Measurements from ENCODE around the gene ABCC4. TPM values are rescaled to one million over a fixed set of nuclear protein-coding genes. Genes with fewer than 3 reads are reported as not detected.

Gene ABCC4
- total and polyA plus RNA-seq, 2 of the 13 experiments (the other 11 are each of a cell fraction or from before 2014, with no cell fraction given): 4.2 to 11.3 TPM

DNA sequence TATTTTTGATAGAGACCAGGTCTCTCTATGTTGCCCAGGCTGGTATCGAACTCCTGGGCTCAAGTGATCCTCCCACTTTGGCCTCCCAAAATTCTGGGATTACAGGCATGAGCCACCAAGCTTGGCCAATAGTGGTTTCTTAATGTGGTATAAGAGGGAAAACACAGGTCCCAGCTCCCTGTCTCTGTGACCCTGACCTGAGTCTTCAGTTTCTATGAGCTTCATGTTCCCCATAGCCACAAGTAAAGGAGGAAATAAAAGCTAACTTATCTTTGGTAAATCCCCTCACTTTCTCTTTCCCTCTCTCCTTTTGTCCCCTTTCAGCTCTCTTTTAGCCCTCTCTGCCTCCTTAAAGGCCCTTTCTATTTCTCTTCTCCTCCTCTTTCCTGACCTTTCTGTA is 50.3 kb downstream of the ABCC4 start:
- 100% methylated on average over 1 of the region's 1 CpG for WGBS (ENCODE audit: low lambda C conversion rate)
- CTCF ChIA-PET (ENCODE audit: low intra/inter-chr PET ratio, low total read pairs): no interaction called here

More for the DNA sequence above, 50.3 kb downstream of the ABCC4 start:
- Histone ChIP-seq H4K20me1 (ENCODE audit: insufficient read depth, low read length) (no peaks in the 10 kb centered on the region), H3K4me2 (ENCODE audit: low read depth, low read length) (no peak overlapping the region), H3K27me3 (ENCODE audit: control insufficient read depth in 1 of 2, insufficient read depth in 2 of 2, low read length in 2 of 2) (no peaks in the 10 kb centered on the region), H2AFZ (ENCODE audit: low read length) (no peak overlapping the region), H3K79me2 (ENCODE audit: insufficient read depth, low read length) (no peaks in the 10 kb centered on the region), H3K36me3 (replicated peaks in 1 of 2; ENCODE audit: control insufficient read depth in 1 of 2, insufficient read depth in 2 of 2, low read length in 2 of 2) (peaks cover 0 to 3% of the 10 kb centered on the region in 2 experiments; a peak in 2 of 5 replicates), H3K9ac (ENCODE audit: insufficient read depth, low read depth, low read length) (no peak overlapping the region), H3K27ac (ENCODE audit: extremely low read length, insufficient read depth, low read length) (no peak overlapping the region), H3K4me1 (ENCODE audit: insufficient read depth, low read length) (peaks cover 58% of the 10 kb centered on the region), H3K9me3 (ENCODE audit: low read length) (no peaks in the 10 kb centered on the region), H3K4me3 (replicated peaks in 1 of 3; ENCODE audit: insufficient read depth in 1 of 3, low read depth in 2 of 3, low read length in 3 of 3) (no peak overlapping the region)
- POLR2A ChIA-PET: interaction anchor here (0.7 kb wide), 1 partner anchor 58 kb away, joined by 4 read pairs; no protein-coding TSS in a partner anchor
- intact Hi-C loops (cut with micrococcal nuclease; ENCODE audit: unreplicated experiment) (no loop called here), in situ Hi-C loops (cut with HindIII; ENCODE audit: extremely low pct_ligation_motif_present, low pct_unique_long_range_greater_than_20kb) (no loop called here)
- DNase-seq (ENCODE audit: low spot score) (no peak), FAIRE-seq (no peak), ATAC-seq (no peak)
- TF ChIP-seq NCOA5 (CRISPR knock-in tag; IDR thresholded peaks at IDR 0.05) (no peak), FOSL2 (CRISPR knock-in tag; IDR thresholded peaks at IDR 0.05) (no peak), ZNF383 (CRISPR knock-in tag; IDR thresholded peaks at IDR 0.05; ENCODE audit: borderline replicate concordance) (no peak), ZKSCAN1 (IDR thresholded peaks at IDR 0.05; ENCODE audit: low read length) (no peak), MYC (CRISPR knock-in tag; IDR thresholded peaks at IDR 0.05; ENCODE audit: borderline replicate concordance) (no peak), YEATS4 (CRISPR knock-in tag; IDR thresholded peaks at IDR 0.05; ENCODE audit: borderline replicate concordance) (no peak), ZNF652 (CRISPR knock-in tag; IDR thresholded peaks at IDR 0.05; ENCODE audit: borderline replicate concordance, low read depth) (no peak), ZNF143 (CRISPR knock-in tag; IDR thresholded peaks at IDR 0.05) (no peak), ZNF282 (IDR thresholded peaks at IDR 0.05; ENCODE audit: partially characterized antibody) (no peak), ZNF878 (CRISPR knock-in tag; IDR thresholded peaks at IDR 0.05) (no peak), TBL1XR1 (IDR thresholded peaks at IDR 0.05; ENCODE audit: borderline replicate concordance, low read length, partially characterized antibody) (no peak), ELF3 (CRISPR knock-in tag; IDR thresholded peaks at IDR 0.05) (no peak)
- TF ChIP-seq, protein P1, sequence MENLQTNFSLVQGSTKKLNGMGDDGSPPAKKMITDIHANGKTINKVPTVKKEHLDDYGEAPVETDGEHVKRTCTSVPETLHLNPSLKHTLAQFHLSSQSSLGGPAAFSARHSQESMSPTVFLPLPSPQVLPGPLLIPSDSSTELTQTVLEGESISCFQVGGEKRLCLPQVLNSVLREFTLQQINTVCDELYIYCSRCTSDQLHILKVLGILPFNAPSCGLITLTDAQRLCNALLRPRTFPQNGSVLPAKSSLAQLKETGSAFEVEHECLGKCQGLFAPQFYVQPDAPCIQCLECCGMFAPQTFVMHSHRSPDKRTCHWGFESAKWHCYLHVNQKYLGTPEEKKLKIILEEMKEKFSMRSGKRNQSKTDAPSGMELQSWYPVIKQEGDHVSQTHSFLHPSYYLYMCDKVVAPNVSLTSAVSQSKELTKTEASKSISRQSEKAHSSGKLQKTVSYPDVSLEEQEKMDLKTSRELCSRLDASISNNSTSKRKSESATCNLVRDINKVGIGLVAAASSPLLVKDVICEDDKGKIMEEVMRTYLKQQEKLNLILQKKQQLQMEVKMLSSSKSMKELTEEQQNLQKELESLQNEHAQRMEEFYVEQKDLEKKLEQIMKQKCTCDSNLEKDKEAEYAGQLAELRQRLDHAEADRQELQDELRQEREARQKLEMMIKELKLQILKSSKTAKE (CRISPR knock-in tag; IDR thresholded peaks at IDR 0.05; ENCODE audit: borderline replicate concordance): no peak
- TF ChIP-seq, protein P2, sequence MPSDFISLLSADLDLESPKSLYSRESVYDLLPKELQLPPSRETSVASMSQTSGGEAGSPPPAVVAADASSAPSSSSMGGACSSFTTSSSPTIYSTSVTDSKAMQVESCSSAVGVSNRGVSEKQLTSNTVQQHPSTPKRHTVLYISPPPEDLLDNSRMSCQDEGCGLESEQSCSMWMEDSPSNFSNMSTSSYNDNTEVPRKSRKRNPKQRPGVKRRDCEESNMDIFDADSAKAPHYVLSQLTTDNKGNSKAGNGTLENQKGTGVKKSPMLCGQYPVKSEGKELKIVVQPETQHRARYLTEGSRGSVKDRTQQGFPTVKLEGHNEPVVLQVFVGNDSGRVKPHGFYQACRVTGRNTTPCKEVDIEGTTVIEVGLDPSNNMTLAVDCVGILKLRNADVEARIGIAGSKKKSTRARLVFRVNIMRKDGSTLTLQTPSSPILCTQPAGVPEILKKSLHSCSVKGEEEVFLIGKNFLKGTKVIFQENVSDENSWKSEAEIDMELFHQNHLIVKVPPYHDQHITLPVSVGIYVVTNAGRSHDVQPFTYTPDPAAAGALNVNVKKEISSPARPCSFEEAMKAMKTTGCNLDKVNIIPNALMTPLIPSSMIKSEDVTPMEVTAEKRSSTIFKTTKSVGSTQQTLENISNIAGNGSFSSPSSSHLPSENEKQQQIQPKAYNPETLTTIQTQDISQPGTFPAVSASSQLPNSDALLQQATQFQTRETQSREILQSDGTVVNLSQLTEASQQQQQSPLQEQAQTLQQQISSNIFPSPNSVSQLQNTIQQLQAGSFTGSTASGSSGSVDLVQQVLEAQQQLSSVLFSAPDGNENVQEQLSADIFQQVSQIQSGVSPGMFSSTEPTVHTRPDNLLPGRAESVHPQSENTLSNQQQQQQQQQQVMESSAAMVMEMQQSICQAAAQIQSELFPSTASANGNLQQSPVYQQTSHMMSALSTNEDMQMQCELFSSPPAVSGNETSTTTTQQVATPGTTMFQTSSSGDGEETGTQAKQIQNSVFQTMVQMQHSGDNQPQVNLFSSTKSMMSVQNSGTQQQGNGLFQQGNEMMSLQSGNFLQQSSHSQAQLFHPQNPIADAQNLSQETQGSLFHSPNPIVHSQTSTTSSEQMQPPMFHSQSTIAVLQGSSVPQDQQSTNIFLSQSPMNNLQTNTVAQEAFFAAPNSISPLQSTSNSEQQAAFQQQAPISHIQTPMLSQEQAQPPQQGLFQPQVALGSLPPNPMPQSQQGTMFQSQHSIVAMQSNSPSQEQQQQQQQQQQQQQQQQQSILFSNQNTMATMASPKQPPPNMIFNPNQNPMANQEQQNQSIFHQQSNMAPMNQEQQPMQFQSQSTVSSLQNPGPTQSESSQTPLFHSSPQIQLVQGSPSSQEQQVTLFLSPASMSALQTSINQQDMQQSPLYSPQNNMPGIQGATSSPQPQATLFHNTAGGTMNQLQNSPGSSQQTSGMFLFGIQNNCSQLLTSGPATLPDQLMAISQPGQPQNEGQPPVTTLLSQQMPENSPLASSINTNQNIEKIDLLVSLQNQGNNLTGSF (CRISPR knock-in tag; IDR thresholded peaks at IDR 0.05): no peak
- TF ChIP-seq, protein P3, sequence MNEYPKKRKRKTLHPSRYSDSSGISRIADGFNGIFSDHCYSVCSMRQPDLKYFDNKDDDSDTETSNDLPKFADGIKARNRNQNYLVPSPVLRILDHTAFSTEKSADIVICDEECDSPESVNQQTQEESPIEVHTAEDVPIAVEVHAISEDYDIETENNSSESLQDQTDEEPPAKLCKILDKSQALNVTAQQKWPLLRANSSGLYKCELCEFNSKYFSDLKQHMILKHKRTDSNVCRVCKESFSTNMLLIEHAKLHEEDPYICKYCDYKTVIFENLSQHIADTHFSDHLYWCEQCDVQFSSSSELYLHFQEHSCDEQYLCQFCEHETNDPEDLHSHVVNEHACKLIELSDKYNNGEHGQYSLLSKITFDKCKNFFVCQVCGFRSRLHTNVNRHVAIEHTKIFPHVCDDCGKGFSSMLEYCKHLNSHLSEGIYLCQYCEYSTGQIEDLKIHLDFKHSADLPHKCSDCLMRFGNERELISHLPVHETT (CRISPR knock-in tag; conservative IDR thresholded peaks at IDR 0.05): no peak
- no TSS peak for BruUV-seq (replicated peaks)

All from HepG2 (cell line).